GM12864 (cell line): ENCODE results near the gene AJUBA.
"Not testable (repeated sequence)": the region's sequence is repeated elsewhere in the genome, so short reads cannot be mapped to it uniquely, and the experiment has no call there.

Experiments used
- DNase-seq: peaks from one replicate; pipeline ENCODE4 v3.0.0-alpha.2; 2011; ENCODE audit warnings: low read depth
- H3K4me3 ChIP-seq: 2 replicates; pipeline ENCODE4 v1.5.1; 2011; ENCODE audit warnings: mild to moderate bottlenecking, low read depth, low read length, control low read depth
- TF ChIP-seq, protein P1 (sequence below): IDR thresholded peaks from 2 replicates; pipeline ENCODE4 v1.5.1; 2011; ENCODE audit warnings: low read depth, mild to moderate bottlenecking, moderate library complexity, low read length, control low read depth, inconsistent platforms; ENCODE audit errors: missing control alignments

The AJUBA gene

DNA sequence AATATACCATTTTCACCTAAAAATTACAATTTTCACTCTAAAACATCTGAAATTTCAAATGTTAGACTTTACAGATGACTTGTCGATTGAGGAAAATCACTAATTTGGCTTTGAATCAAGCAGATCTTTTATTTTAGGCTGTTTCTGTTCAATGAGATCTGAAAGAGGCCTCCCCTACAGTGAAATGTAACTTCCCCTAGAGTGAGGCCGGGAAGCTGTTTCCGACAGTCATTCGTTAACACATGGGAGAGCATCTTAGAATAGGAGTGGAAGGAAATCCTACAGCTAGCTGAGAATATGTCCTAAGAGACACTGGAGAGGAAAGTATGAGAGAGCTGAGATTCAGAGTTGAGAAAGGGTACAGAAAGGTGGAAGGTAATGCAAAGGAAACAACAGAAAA is 33.3 kb upstream of the AJUBA start:
- TF ChIP-seq, protein P1, sequence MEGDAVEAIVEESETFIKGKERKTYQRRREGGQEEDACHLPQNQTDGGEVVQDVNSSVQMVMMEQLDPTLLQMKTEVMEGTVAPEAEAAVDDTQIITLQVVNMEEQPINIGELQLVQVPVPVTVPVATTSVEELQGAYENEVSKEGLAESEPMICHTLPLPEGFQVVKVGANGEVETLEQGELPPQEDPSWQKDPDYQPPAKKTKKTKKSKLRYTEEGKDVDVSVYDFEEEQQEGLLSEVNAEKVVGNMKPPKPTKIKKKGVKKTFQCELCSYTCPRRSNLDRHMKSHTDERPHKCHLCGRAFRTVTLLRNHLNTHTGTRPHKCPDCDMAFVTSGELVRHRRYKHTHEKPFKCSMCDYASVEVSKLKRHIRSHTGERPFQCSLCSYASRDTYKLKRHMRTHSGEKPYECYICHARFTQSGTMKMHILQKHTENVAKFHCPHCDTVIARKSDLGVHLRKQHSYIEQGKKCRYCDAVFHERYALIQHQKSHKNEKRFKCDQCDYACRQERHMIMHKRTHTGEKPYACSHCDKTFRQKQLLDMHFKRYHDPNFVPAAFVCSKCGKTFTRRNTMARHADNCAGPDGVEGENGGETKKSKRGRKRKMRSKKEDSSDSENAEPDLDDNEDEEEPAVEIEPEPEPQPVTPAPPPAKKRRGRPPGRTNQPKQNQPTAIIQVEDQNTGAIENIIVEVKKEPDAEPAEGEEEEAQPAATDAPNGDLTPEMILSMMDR, result no peak
- no peak overlapping the region for H3K4me3 ChIP-seq
- DNase-seq, result no peak

DNA sequence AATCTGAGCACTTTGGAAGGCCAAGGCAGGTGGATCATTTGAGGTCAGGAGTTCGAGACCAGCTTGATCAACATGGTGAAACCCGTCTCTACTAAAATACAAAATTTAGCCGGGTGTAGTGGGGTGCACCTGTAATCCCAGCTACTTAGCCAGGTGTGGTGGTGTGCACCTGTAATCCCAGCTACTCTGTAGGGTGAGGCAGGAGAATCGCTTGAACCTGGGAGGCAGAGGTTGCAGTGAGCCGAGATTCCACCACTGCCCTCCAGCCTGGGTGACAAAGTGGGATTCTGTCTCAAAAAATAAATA is 31.4 kb upstream of the AJUBA start:
- H3K4me3 ChIP-seq, DNase-seq: not testable (repeated sequence)

DNA sequence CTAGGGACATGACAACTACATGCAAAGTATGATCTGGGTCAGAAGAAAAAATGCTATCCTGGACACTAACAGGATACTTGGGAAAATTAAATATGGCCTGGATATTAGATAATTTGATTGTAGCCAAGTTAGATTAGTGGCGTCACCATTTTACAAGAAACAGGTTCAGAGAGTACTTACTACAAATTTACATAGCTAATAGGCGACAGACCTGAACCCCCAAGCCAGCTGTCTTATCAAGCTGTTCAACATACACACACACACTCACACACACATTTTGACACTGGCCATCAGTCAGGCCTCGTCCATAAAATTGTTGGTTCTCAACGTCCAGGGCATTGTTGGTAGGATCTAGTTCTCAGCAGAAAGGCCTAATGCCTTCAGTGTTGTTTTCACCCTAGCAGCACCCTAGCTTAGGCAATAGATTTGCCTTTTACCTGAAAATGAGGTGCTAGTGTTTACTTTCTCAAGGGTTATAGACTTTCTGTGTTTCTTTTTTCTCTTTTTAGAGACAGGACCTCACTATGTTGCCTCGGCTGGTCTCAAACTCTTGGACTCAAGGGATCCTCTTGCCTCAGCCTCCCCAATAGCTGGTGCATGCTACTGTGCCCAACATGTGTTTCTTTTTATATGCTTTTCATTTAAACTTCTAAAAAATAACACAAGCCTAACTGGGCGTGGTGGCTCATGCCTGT is 30.9 kb upstream of the AJUBA start:
- H3K4me3 ChIP-seq, result no peak overlapping the region
- TF ChIP-seq, protein P1, result no peak
- DNase-seq, result no peak

DNA sequence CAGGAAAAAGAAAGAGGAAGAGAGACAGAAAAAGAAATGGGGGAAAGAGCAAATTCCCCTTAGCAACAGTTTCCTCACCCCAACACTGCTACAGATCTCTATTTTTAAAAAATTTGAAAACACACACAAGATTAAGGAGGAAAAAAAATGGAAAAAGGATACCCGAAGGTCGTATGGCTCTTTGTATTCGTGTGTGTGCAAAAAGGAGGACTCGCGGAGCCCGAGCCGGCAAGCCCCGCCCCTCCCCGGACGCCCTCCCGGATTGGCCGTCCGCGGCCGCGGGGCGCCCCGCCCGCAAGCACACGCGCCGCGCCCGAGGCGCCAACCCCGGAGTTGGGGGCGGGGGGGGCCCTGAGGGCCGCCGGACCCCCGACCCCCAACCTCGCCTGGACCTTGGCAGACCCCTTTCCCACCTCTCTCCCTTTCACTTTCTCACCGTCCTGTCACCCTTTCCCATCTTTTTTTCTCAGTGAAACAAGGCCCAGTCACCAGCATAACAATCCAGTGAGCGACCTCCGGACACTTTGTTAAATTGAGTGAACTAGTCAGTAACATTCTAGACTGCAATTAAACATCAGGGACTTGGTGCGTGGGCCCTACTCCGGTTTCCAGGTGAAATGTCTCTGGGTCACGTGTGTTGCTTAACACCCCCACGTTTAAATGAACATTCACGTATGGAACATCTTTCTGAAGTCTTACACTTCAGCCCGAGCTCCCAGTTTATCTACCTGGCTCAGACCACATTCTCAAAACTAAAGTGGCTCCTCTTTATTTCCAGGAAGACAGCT is 27.8 kb upstream of the AJUBA start, which contains the start of gene C14orf93:
Gene C14orf93, minus strand, starts transcription at position 205 of the 788 bp plus-strand sequence. CDS start 11,120 bp downstream, outside the sequence.
- peak within 1 kb of the TSS; percentile 68 for H3K4me3 ChIP-seq
- DNase-seq, result no peak
- TF ChIP-seq, protein P1, result no peak

DNA sequence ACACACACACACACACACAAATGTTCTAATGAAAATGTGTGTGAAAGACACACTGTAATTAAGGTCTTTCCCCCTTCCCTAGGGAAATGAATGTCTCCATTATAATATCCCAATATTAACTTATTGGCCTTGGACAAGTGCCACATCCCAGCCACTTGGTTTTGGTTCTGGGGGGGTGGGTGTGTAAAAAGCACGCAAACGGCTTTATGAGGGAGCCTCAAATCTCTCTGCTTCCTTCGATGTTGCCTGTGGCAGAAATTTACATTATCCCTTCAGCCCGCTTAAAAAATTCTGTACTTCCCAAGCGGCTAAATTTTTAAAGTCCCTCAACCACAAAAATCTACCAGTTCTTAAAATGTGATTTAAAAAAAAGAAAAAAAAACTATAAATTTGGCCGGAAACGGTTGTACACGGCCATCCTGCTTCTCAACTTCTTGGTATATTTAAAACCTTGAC is 27.2 kb upstream of the AJUBA start:
- no peak for DNase-seq
- peak overlapping the region; percentile 68 for H3K4me3 ChIP-seq
- TF ChIP-seq, protein P1, result no peak

DNA sequence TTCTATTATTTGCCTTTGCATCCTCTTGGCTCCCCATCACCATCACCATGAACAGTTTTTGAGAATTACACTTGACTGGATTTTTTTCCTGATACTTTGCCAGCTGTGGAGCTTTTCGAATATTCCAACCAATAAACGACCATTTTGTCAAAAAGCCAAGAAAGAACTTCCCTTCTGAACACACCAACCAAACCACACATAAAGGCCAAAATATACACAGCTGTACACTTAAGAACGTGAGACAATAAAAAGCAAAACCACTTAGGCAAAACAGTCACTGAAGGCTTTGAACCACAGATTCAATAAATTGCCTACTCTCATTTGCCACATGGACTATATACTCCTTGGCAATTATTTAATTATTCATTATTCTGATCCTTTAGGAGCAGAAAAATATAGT is 26.5 kb upstream of the AJUBA start:
- TF ChIP-seq, protein P1, result no peak
- peak overlapping the region; percentile 68; the same call in 1 of the 2 replicates for H3K4me3 ChIP-seq
- DNase-seq, result no peak

DNA sequence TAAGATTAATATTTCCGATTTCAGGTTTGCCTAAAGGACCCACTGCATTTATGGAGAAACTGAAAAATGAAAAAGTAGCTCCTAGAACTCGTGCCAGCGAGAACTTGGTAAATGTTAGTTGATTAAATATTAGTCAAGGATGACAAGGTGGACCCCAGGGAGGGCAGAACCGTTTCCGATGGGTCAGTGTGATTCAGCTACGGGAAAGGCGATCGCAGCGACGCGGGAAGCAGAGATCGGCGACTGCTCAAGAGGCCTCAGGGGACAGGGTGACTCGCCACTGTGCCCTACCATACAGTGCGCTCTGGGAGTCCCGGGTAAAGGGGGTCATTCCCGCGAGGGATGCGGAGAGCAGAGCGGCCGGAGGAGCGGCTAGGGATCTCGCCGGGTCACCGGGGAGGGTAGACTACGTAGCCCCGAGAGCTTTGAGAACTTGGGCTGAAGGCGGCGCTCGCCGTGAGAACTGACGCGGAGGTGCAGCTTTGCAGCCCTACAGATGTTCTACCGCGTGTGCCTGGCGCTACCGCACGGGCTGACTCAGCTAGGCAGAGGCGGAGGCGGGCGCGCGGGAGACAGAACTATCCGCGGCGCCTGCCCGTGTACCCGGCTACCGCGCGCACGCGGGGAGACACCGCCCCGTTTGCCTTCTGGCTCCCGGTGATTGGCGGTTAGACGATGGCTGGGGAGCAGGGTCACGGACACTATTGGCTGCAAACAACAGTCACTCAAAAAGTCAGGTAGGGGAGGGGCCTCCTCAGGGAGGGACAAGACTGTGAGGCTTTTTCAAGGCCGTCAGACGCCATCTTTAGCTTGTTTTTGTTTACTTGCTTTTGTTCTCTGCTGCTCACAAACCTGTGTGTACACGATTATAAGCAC is 24.4 kb upstream of the AJUBA start:
- peak; percentile 97 for DNase-seq
- TF ChIP-seq, protein P1, result peak; percentile 36
- H3K4me3 ChIP-seq, result peak overlapping the region; percentile 86
